Liver (tissue), 9 donors: ENCODE results near the gene SLC25A45. TPM values are rescaled to one million over a fixed set of nuclear protein-coding genes. Genes with fewer than 3 reads are reported as not detected.
A peak's percentile ranks its signal among the peaks of the same experiment; 100 is the strongest.

ENCODE experiments used
- DNase-seq: peaks from one replicate; pipeline ENCODE4 v3.0.0-alpha.2; 2017; ENCODE audit warnings: low spot score
- H3K27ac ChIP-seq, 2 donors: one replicate each; pipeline ENCODE4 v1.7.0; 2013; ENCODE audit warnings: inconsistent platforms in 2 of 2, low read length in 2 of 2, control low read depth in 1 of 2, low read depth in 1 of 2, mild to moderate bottlenecking in 1 of 2
- H3K27me3 ChIP-seq, 4 donors: one replicate each; pipeline versions ENCODE4 v1.6.1 to v1.7.0; 2013; ENCODE audit warnings: low read length in 3 of 4, inconsistent platforms in 1 of 4, mild to moderate bottlenecking in 1 of 4, moderate library complexity in 1 of 4; ENCODE audit not compliant: control insufficient read depth in 4 of 4, insufficient read depth in 4 of 4
- H3K36me3 ChIP-seq, 4 donors: one replicate each; pipeline versions ENCODE4 v1.6.1 to v1.7.0; 2013; ENCODE audit warnings: low read length in 3 of 4, mild to moderate bottlenecking in 3 of 4, low read depth in 1 of 4, moderate library complexity in 1 of 4; ENCODE audit not compliant: control insufficient read depth in 4 of 4, insufficient read depth in 3 of 4
- H3K4me1 ChIP-seq, 4 donors: one replicate each; pipeline versions ENCODE4 v1.6.1 to v1.7.0; 2013; ENCODE audit warnings: low read length in 3 of 4, mild to moderate bottlenecking in 3 of 4, moderate library complexity in 1 of 4; ENCODE audit not compliant: control insufficient read depth in 4 of 4, insufficient read depth in 4 of 4
- H3K4me3 ChIP-seq, 3 donors: one replicate each; pipeline versions ENCODE4 v1.6.1 to v1.7.0; 2013; ENCODE audit warnings: low read length in 3 of 3, control low read depth in 1 of 3, low read depth in 1 of 3, mild to moderate bottlenecking in 1 of 3
- H3K9ac ChIP-seq, 2 donors: one replicate each; pipeline ENCODE4 v1.7.0; 2013; ENCODE audit warnings: low read length in 2 of 2, mild to moderate bottlenecking in 2 of 2, moderate library complexity in 2 of 2, control low read depth in 1 of 2, low read depth in 1 of 2
- H3K9me3 ChIP-seq, 4 donors: one replicate each; pipeline versions ENCODE4 v1.6.1 to v1.7.0; 2013; ENCODE audit warnings: low read length in 3 of 4; ENCODE audit not compliant: control insufficient read depth in 4 of 4
- EGR1 ChIP-seq, 2 donors: IDR thresholded peaks; 2 replicates each; pipeline ENCODE4 v1.6.1; 2016 to 2018; ENCODE audit warnings: antibody characterized with exemption in 2 of 2, low read depth in 2 of 2
- FOXA1 ChIP-seq: IDR thresholded peaks from 2 replicates; pipeline ENCODE4 v1.6.1; 2016; ENCODE audit warnings: antibody characterized with exemption
- FOXA2 ChIP-seq: IDR thresholded peaks from 2 replicates; pipeline ENCODE4 v1.6.1; 2016; ENCODE audit warnings: antibody characterized with exemption
- HNF4A ChIP-seq, 2 donors: conservative IDR thresholded peaks; 2 replicates each; pipeline ENCODE4 v1.6.1; 2016; ENCODE audit warnings: antibody characterized with exemption in 2 of 2, mild to moderate bottlenecking in 2 of 2
- HNF4G ChIP-seq: IDR thresholded peaks from 2 replicates; pipeline ENCODE4 v1.6.1; 2016; ENCODE audit warnings: antibody characterized with exemption
- JUND ChIP-seq, 2 donors: IDR thresholded peaks; 2 replicates each; pipeline ENCODE4 v1.6.1; 2016; ENCODE audit warnings: antibody characterized with exemption in 2 of 2
- NR2F2 ChIP-seq: IDR thresholded peaks from 2 replicates; pipeline ENCODE4 v1.6.1; 2016; ENCODE audit warnings: antibody characterized with exemption
- RAD21 ChIP-seq, 2 donors: IDR thresholded peaks; 2 replicates each; pipeline ENCODE4 v1.6.1; 2016; ENCODE audit warnings: antibody characterized with exemption in 2 of 2, mild to moderate bottlenecking in 2 of 2
- RXRA ChIP-seq, 2 donors: IDR thresholded peaks; 2 replicates each; pipeline ENCODE4 v1.6.1; 2017 to 2018; ENCODE audit warnings: antibody characterized with exemption in 2 of 2, mild to moderate bottlenecking in 1 of 2
- SP1 ChIP-seq: IDR thresholded peaks from 2 replicates; pipeline ENCODE4 v1.6.1; 2018; ENCODE audit warnings: antibody characterized with exemption, mild to moderate bottlenecking
- TAF1 ChIP-seq: conservative IDR thresholded peaks from 2 replicates; pipeline ENCODE4 v1.6.1; 2016; ENCODE audit warnings: antibody characterized with exemption, mild to moderate bottlenecking
- YY1 ChIP-seq: IDR thresholded peaks from 2 replicates; pipeline ENCODE4 v1.6.1; 2016; ENCODE audit warnings: antibody characterized with exemption, mild to moderate bottlenecking
- WGBS: extraction: QIAGEN DNeasy Blood & Tissue Kit; methylation state at CpG from one replicate; pipeline ENCODE4 v1.1.7; 2013; 5-methylcytosine and 5-hydroxymethylcytosine counted together
- polyA plus RNA-seq, 2 donors: library from polyadenylated mRNA; stranded (reverse) in 1 of 2; unstranded in 1 of 2; fragments of 200-250 nt in 1 of 2; fragments of >200 nt in 1 of 2; fragmentation: Nextera tagmentation in 1 of 2; extraction: Ambion mirVana in 1 of 2; gene quantifications; one replicate each; pipeline versions ENCODE4 v1.2.1 to v1.2.3, GENCODE V29; 2013 to 2015
- total RNA-seq, 2 donors: library from RNA; depleted of rRNA; stranded (reverse); fragments of >200 nt; gene quantifications; one replicate each; pipeline ENCODE4 v1.2.3, GENCODE V29; 2014
- TF ChIP-seq, protein P1 (sequence below): fragments of 150-350 bp; IDR thresholded peaks from 2 replicates; pipeline ENCODE4 v1.5.1; 2017; ENCODE audit warnings: improper control_type of control experiment, low read depth, low read length; ENCODE audit not compliant: missing input control
- TF ChIP-seq, protein P2 (sequence below): IDR thresholded peaks from 2 replicates; pipeline ENCODE4 v1.6.1; 2016; ENCODE audit warnings: antibody characterized with exemption
- TF ChIP-seq, protein P3 (sequence below): IDR thresholded peaks from 2 replicates; pipeline ENCODE4 v1.6.1; 2016; ENCODE audit warnings: antibody characterized with exemption
- TF ChIP-seq, protein P4 (sequence below): IDR thresholded peaks from 2 replicates; pipeline ENCODE4 v1.6.1; 2016; ENCODE audit warnings: antibody characterized with exemption
- donor health status: healthy.
- donor health status: healthy.
- donor health status: healthy.
- donor health status: healthy.
- donor health status: healthy.

The SLC25A45 gene
- total and polyA plus RNA-seq, 4 donors = 4.5 to 6.8 (median 5.3) TPM

DNA sequence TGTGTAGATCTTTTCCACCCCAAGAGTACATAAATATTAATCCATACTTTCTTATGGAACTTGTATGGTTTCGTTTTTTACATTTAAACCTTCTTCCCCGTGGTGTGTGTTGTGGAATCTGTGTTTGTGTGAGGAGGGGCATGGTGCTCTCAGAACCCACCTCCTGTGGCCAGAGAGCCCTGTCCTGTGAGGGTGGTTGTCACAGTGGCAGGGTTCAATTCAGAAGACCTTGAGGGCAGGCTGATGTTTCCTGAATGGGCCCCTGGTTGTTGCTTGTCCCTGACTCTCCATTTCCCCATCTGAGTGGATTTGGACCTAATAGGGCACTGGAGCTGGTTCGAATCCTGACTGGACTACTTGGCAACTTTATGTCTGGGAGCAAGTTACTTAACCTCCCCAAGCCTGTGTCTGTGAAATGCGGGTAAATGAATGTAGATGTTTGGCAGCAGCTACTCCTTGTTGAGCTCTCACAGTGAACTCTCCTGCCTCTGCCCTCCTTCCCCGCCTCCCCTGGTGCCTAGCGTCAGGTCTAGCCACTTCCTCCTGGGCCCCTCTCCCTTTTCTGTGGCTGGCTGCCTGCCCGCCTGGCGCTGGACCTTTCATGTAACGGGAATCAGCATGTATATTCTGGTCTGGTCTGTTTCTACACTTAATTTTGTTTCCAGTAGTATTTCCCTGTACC, 47.4 kb upstream of the SLC25A45 start (continued):
- TF ChIP-seq, protein P1, sequence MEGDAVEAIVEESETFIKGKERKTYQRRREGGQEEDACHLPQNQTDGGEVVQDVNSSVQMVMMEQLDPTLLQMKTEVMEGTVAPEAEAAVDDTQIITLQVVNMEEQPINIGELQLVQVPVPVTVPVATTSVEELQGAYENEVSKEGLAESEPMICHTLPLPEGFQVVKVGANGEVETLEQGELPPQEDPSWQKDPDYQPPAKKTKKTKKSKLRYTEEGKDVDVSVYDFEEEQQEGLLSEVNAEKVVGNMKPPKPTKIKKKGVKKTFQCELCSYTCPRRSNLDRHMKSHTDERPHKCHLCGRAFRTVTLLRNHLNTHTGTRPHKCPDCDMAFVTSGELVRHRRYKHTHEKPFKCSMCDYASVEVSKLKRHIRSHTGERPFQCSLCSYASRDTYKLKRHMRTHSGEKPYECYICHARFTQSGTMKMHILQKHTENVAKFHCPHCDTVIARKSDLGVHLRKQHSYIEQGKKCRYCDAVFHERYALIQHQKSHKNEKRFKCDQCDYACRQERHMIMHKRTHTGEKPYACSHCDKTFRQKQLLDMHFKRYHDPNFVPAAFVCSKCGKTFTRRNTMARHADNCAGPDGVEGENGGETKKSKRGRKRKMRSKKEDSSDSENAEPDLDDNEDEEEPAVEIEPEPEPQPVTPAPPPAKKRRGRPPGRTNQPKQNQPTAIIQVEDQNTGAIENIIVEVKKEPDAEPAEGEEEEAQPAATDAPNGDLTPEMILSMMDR = no peak
- TF ChIP-seq RXRA (IDR thresholded peaks at IDR 0.05) = peak; percentile 38 to 45

DNA sequence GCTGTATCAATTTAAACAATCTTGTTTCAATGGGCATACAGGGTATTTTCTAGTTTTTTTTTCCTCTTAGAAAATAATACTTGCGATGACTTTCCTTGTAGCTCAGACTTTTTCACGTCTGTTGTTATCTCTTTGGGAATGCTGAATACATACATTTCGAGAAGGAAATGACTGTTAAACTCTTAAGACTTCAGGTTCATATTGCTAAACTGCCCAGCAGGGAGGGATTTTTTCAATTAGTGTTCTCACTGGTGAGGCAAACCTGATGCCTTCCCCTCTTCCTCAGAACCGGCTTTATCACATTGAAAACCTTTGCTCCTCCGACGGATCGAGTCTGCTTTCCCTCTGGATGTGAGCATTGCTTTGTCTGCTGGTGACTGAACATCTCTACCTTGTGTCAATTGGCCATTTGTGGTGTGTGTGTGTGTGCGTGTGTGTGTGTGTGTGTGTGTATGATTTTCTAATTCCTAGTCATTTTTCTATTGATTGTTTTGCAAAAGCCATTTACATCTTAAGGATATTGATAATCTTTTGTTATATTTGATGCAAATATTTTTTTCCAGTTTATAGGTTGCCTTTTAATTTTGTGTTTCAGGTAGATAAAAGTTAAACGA, 46.7 kb upstream of the SLC25A45 start:
- TF ChIP-seq RAD21 (IDR thresholded peaks at IDR 0.05) = peak in 1 of 2 donors; percentile 7
- TF ChIP-seq HNF4A (conservative IDR thresholded peaks at IDR 0.05) = peak in 1 of 2 donors; percentile 2
- no peak for TF ChIP-seq FOXA2
- peak in 1 of 2 donors; percentile 23 for TF ChIP-seq EGR1 (IDR thresholded peaks at IDR 0.05; ENCODE audit: low read depth in 2 of 2)
- no peaks in the 10 kb centered on the region for H3K27me3 ChIP-seq
- no peaks in the 10 kb centered on the region for H3K9me3 ChIP-seq
- H3K27ac ChIP-seq = peak overlapping the region; percentile 99 to 100
- DNase-seq = no peak
- H3K4me3 ChIP-seq = no peak overlapping the region
- peaks cover 0 to 7% (median under 1%) of the 10 kb centered on the region in 4 donors for H3K36me3 ChIP-seq
- H3K9ac ChIP-seq = peak overlapping the region in 1 of 2 donors; percentile 0
- WGBS = 3% methylated on average over 9 of the region's 9 CpGs
- H3K4me1 ChIP-seq = peaks cover 0 to 35% (median 17%) of the 10 kb centered on the region in 4 donors

DNA sequence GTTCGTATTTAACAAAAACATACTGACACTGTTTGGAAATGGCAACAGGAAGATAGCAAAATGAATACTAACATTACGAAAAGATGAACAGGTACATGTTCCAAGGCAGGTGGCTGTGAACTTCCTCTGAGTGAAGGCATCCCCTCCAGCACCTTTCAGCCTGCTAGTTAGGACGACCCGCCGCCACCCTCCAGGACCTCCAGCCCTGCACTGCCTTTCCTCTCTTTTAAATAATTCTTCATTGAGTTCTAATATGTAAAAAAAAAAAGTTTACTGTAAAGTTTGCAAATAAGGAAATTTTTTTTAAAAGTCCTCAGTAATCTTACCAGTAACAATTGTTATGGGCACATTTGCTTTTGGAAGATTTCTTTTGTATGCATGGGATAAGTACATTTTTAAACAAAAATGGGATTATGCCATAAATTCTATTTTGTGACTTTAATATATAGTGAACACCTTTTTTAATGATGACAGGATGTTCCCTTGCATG, 46.2 kb upstream of the SLC25A45 start:
- Histone ChIP-seq H3K27ac (peak overlapping the region; percentile 99 to 100), H3K4me1 (peaks cover 0 to 35% (median 15%) of the 10 kb centered on the region in 4 donors), H3K27me3 (no peaks in the 10 kb centered on the region), H3K9ac (peak overlapping the region in 1 of 2 donors; percentile 59), H3K9me3 (no peaks in the 10 kb centered on the region), H3K4me3 (peak overlapping the region in 1 of 3 donors; percentile 10), H3K36me3 (peaks cover 0 to 5% (median 0%) of the 10 kb centered on the region in 4 donors)
- 12% methylated on average over 5 of the region's 5 CpGs for WGBS
- TF ChIP-seq YY1 = no peak
- TF ChIP-seq, protein P2, sequence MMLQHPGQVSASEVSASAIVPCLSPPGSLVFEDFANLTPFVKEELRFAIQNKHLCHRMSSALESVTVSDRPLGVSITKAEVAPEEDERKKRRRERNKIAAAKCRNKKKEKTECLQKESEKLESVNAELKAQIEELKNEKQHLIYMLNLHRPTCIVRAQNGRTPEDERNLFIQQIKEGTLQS = no peak
- TF ChIP-seq, protein P3, sequence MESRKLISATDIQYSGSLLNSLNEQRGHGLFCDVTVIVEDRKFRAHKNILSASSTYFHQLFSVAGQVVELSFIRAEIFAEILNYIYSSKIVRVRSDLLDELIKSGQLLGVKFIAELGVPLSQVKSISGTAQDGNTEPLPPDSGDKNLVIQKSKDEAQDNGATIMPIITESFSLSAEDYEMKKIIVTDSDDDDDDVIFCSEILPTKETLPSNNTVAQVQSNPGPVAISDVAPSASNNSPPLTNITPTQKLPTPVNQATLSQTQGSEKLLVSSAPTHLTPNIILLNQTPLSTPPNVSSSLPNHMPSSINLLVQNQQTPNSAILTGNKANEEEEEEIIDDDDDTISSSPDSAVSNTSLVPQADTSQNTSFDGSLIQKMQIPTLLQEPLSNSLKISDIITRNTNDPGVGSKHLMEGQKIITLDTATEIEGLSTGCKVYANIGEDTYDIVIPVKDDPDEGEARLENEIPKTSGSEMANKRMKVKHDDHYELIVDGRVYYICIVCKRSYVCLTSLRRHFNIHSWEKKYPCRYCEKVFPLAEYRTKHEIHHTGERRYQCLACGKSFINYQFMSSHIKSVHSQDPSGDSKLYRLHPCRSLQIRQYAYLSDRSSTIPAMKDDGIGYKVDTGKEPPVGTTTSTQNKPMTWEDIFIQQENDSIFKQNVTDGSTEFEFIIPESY = peak; percentile 14
- TF ChIP-seq FOXA1 = no peak
- TF ChIP-seq, protein P4, sequence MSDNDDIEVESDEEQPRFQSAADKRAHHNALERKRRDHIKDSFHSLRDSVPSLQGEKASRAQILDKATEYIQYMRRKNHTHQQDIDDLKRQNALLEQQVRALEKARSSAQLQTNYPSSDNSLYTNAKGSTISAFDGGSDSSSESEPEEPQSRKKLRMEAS = no peak
- TF ChIP-seq, protein P1 = no peak
- no peak for TF ChIP-seq RAD21 (IDR thresholded peaks at IDR 0.05)
- TF ChIP-seq SP1 = no peak
- TF ChIP-seq EGR1 (IDR thresholded peaks at IDR 0.05; ENCODE audit: low read depth in 2 of 2) = no peak
- TF ChIP-seq HNF4G = no peak
- no peak for TF ChIP-seq TAF1
- no peak for TF ChIP-seq RXRA (IDR thresholded peaks at IDR 0.05)
- TF ChIP-seq JUND (IDR thresholded peaks at IDR 0.05) = peak in 1 of 2 donors; percentile 6
- no peak for TF ChIP-seq NR2F2
- TF ChIP-seq HNF4A (conservative IDR thresholded peaks at IDR 0.05) = no peak
- no peak for DNase-seq
